Fibroblast of skin of back (primary cell): ENCODE data around the gene LYPLAL1.
A peak's percentile ranks its signal among the peaks of the same experiment; 100 is the strongest.
"Not testable (repeated sequence)": the region's sequence is repeated elsewhere in the genome, so short reads cannot be mapped to it uniquely, and the experiment has no call there.

Experiments used
- DNase-seq: peaks from one replicate; pipeline ENCODE4 v3.0.0-alpha.2; 2013

LYPLAL1 gene

GRCh38 chr1:219220945-219221344 lies 47.3 kb downstream of the LYPLAL1 start:
- no peak for DNase-seq

GRCh38 chr1:219223496-219223895 lies 49.8 kb downstream of the LYPLAL1 start:
- DNase-seq, result no peak

GRCh38 chr1:219226196-219226595 lies 52.5 kb downstream of the LYPLAL1 start:
- no peak for DNase-seq

- DNase-seq, result no peak
These were observed 53.8 kb downstream of the LYPLAL1 start for GRCh38 chr1:219227360-219228057.

- DNase-seq, result no peak
These were observed 54.4 kb downstream of the LYPLAL1 start for GRCh38 chr1:219228058-219228419.

- no peak for DNase-seq
These were observed 59.2 kb downstream of the LYPLAL1 start for GRCh38 chr1:219232890-219233289.

- no peak for DNase-seq
These were observed 62.3 kb downstream of the LYPLAL1 start for GRCh38 chr1:219235903-219236481.

GRCh38 chr1:219236933-219237610 lies 63.4 kb downstream of the LYPLAL1 start:
- no peak for DNase-seq

GRCh38 chr1:219239518-219239917 lies 65.8 kb downstream of the LYPLAL1 start:
- peak; percentile 14 for DNase-seq

GRCh38 chr1:219244864-219245263 lies 71.2 kb downstream of the LYPLAL1 start:
- no peak for DNase-seq

- DNase-seq, result peak; percentile 5
These were observed 73.8 kb downstream of the LYPLAL1 start for GRCh38 chr1:219247441-219247840.

GRCh38 chr1:219250468-219250867 lies 76.8 kb downstream of the LYPLAL1 start:
- DNase-seq, result not testable (repeated sequence)

- no peak for DNase-seq
These were observed 84.1 kb downstream of the LYPLAL1 start for GRCh38 chr1:219257751-219258150.

GRCh38 chr1:219261454-219261853 lies 87.8 kb downstream of the LYPLAL1 start:
- DNase-seq, result no peak
